ENCODE data around the gene KLK12. TPM values are rescaled to one million over a fixed set of nuclear protein-coding genes. Genes with fewer than 3 reads are reported as not detected.

The KLK12 gene
- polyA plus RNA-seq, 1 donor from 2014 or later, result not detected

DNA sequence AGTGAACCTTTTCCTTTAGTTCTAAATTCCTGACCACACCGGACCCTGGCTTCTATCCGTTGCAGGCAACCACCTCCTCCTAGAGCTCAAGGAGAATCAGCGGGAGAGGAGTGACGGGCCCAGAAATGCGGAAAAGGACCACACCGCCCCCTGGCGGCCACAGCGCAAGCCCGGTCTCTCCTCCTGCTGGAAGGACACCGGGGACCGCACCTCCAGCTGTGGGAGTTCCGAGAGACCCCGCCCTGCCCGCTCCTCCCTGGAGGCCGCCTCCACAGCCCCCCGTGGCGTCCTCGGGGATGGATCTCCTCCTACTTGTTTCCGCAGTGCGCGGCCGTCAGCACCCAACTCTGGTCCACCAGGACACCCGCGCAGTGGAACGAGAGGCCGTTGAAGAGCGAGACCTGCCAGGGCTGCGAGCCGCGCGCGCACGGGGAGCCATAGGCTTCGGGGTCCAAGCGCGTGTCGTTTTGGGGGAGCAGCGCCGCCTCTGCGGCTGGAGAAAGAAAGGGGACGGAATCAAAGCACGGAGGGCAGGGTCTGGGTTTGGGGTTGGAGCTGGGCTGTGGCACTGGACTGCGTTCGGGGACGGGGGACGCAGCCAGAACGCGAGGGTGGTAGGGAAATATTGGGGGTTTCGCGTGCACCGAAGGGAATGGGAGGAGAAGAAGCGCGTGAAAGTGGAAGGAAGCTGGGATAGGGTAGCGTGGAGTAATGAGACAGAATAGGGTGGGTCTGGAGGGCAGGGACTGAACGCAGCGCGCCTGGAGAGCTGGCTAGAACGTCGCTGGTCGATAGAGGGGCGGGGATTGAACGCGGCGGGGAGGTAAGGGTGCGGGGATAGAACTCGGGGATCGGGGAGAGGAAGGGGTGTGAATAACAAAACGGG, 17.8 kb downstream of the KLK12 start:
- Histone ChIP-seq H3K27me3 (ENCODE audit: insufficient read depth, low read depth, low read length) (peaks cover 53% of the 10 kb centered on the region), H2AFZ (ENCODE audit: low read depth, low read length) (no peak overlapping the region), H3K27ac (ENCODE audit: low read length) (no peak overlapping the region), H3K4me2 (ENCODE audit: low read length) (peak overlapping the region; percentile 39), H4K20me1 (ENCODE audit: insufficient read depth) (no peaks in the 10 kb centered on the region), H3K79me2 (replicated peaks; ENCODE audit: insufficient read depth, low read length) (no peaks in the 10 kb centered on the region), H3K9ac (ENCODE audit: low read length) (peak overlapping the region; percentile 34), H3K4me3 (ENCODE audit: low read length) (peak overlapping the region; percentile 74), H3K9me3 (ENCODE audit: low read length) (no peaks in the 10 kb centered on the region), H3K36me3 (ENCODE audit: insufficient read depth, low read length) (no peaks in the 10 kb centered on the region), H3K9me2 (ENCODE audit: insufficient read depth, low read length) (no peaks in the 10 kb centered on the region), H3F3A (ENCODE audit: insufficient read depth, low read length, poor library complexity, severe bottlenecking) (no peaks in the 10 kb centered on the region)
- no peak for TF ChIP-seq EP300 (conservative IDR thresholded peaks at IDR 0.05; ENCODE audit: poor library complexity, severe bottlenecking)
- TF ChIP-seq POLR2AphosphoS5 (IDR thresholded peaks at IDR 0.05), result no peak
- TF ChIP-seq, protein P1, sequence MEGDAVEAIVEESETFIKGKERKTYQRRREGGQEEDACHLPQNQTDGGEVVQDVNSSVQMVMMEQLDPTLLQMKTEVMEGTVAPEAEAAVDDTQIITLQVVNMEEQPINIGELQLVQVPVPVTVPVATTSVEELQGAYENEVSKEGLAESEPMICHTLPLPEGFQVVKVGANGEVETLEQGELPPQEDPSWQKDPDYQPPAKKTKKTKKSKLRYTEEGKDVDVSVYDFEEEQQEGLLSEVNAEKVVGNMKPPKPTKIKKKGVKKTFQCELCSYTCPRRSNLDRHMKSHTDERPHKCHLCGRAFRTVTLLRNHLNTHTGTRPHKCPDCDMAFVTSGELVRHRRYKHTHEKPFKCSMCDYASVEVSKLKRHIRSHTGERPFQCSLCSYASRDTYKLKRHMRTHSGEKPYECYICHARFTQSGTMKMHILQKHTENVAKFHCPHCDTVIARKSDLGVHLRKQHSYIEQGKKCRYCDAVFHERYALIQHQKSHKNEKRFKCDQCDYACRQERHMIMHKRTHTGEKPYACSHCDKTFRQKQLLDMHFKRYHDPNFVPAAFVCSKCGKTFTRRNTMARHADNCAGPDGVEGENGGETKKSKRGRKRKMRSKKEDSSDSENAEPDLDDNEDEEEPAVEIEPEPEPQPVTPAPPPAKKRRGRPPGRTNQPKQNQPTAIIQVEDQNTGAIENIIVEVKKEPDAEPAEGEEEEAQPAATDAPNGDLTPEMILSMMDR (IDR thresholded peaks at IDR 0.05; ENCODE audit: poor library complexity, severe bottlenecking), result peak; percentile 88
- TF ChIP-seq, protein P2, sequence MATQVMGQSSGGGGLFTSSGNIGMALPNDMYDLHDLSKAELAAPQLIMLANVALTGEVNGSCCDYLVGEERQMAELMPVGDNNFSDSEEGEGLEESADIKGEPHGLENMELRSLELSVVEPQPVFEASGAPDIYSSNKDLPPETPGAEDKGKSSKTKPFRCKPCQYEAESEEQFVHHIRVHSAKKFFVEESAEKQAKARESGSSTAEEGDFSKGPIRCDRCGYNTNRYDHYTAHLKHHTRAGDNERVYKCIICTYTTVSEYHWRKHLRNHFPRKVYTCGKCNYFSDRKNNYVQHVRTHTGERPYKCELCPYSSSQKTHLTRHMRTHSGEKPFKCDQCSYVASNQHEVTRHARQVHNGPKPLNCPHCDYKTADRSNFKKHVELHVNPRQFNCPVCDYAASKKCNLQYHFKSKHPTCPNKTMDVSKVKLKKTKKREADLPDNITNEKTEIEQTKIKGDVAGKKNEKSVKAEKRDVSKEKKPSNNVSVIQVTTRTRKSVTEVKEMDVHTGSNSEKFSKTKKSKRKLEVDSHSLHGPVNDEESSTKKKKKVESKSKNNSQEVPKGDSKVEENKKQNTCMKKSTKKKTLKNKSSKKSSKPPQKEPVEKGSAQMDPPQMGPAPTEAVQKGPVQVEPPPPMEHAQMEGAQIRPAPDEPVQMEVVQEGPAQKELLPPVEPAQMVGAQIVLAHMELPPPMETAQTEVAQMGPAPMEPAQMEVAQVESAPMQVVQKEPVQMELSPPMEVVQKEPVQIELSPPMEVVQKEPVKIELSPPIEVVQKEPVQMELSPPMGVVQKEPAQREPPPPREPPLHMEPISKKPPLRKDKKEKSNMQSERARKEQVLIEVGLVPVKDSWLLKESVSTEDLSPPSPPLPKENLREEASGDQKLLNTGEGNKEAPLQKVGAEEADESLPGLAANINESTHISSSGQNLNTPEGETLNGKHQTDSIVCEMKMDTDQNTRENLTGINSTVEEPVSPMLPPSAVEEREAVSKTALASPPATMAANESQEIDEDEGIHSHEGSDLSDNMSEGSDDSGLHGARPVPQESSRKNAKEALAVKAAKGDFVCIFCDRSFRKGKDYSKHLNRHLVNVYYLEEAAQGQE (IDR thresholded peaks at IDR 0.05; ENCODE audit: borderline replicate concordance), result no peak
- peak; percentile 60 for TF ChIP-seq RAD21 (conservative IDR thresholded peaks at IDR 0.05)
- TF ChIP-seq SMC3 (conservative IDR thresholded peaks at IDR 0.05; ENCODE audit: poor library complexity), result peak; percentile 68

DNA sequence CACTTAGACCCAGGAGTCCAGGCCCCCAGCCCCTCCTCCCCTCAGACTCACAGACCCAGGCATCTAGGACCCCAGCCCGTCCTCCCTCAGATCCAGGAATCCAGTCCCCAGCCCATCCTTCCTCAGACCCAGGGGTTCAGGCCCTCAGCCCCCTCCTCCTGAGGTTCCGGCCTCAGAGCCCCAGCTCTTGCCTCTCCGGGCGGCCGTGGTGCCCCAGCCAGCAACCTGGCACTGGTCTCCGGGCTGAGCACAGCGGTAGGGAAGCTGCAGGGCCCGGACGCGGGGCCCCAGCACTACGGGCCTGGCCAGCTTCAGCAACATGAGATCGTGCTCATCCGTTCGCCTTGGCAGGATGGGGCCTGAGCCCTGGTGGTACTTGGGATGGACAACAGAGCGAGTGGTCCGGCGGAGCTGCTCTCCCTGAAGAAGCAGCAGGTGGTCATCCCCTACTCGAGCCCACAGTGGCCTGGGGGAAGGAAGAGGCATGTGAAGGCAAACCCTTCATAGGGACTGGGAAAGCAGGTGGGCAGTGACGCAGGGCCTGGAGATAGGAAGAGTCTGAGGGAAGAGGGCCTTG, 19.0 kb downstream of the KLK12 start:
- no peaks in the 10 kb centered on the region for H3K9me3 ChIP-seq (ENCODE audit: low read length)
- H3K27me3 ChIP-seq (ENCODE audit: insufficient read depth, low read depth, low read length), result peaks cover 53% of the 10 kb centered on the region
- no peaks in the 10 kb centered on the region for H3F3A ChIP-seq (ENCODE audit: insufficient read depth, low read length, poor library complexity, severe bottlenecking)
- no peaks in the 10 kb centered on the region for H3K9me2 ChIP-seq (ENCODE audit: insufficient read depth, low read length)
- H3K79me2 ChIP-seq (replicated peaks; ENCODE audit: insufficient read depth, low read length), result no peaks in the 10 kb centered on the region
- H4K20me1 ChIP-seq (ENCODE audit: insufficient read depth), result no peaks in the 10 kb centered on the region
- H3K4me3 ChIP-seq (ENCODE audit: low read length), result no peak overlapping the region
- H3K36me3 ChIP-seq (ENCODE audit: insufficient read depth, low read length), result no peaks in the 10 kb centered on the region
- no peak for TF ChIP-seq RAD21 (conservative IDR thresholded peaks at IDR 0.05)
- TF ChIP-seq, protein P2 (IDR thresholded peaks at IDR 0.05; ENCODE audit: borderline replicate concordance), result no peak
- no peak for TF ChIP-seq SMC3 (conservative IDR thresholded peaks at IDR 0.05; ENCODE audit: poor library complexity)
- TF ChIP-seq EP300 (conservative IDR thresholded peaks at IDR 0.05; ENCODE audit: poor library complexity, severe bottlenecking), result no peak
- no peak overlapping the region for H3K9ac ChIP-seq (ENCODE audit: low read length)
- no peak overlapping the region for H3K4me2 ChIP-seq (ENCODE audit: low read length)
- no peak overlapping the region for H2AFZ ChIP-seq (ENCODE audit: low read depth, low read length)
- H3K27ac ChIP-seq (ENCODE audit: low read length), result no peak overlapping the region

All from neural cell (in vitro differentiated cells).